Neural crest cell (in vitro differentiated cells): Measurements from ENCODE around the gene HSBP1L1. TPM values are rescaled to one million over a fixed set of nuclear protein-coding genes. Genes with fewer than 3 reads are reported as not detected.

Source experiments
- DNase-seq: peaks from one replicate; pipeline ENCODE4 v3.0.0; 2021; ENCODE audit warnings: low read depth, mixed read lengths, low spot score
- H3K27ac Mint-ChIP-seq: one replicate; pipeline ENCODE4 v1.8.0; 2021; ENCODE audit warnings: mild to moderate bottlenecking, mixed read lengths; ENCODE audit not compliant: unreplicated experiment
- H3K27me3 Mint-ChIP-seq: 2 replicates; pipeline ENCODE4 v1.8.0; 2021; ENCODE audit warnings: low read depth, mild to moderate bottlenecking, mixed read lengths
- H3K36me3 Mint-ChIP-seq: 2 replicates; pipeline ENCODE4 v1.8.0; 2021; ENCODE audit warnings: low read depth, mild to moderate bottlenecking, mixed read lengths
- H3K4me1 Mint-ChIP-seq: 2 replicates; pipeline ENCODE4 v1.8.0; 2021; ENCODE audit warnings: mixed read lengths
- H3K4me3 Mint-ChIP-seq: one replicate; pipeline ENCODE4 v1.8.0; 2021; ENCODE audit warnings: mild to moderate bottlenecking, mixed read lengths
- H3K9me3 Mint-ChIP-seq: 2 replicates; pipeline ENCODE4 v1.8.0; 2021; ENCODE audit warnings: mixed read lengths
- total RNA-seq: library from RNA; stranded (reverse); gene quantifications from 2 replicates; pipeline ENCODE4 v1.2.1, GENCODE V29; 2021
- TF ChIP-seq, protein P1 (sequence below): fragments of 200-600 bp; sonication (generic); conservative IDR thresholded peaks from 2 replicates; pipeline ENCODE4 v1.5.0; 2021; ENCODE audit warnings: antibody characterized with exemption, mild to moderate bottlenecking

Gene HSBP1L1
- total RNA-seq, 1 donor from 2014 or later, result 0.58 TPM

DNA sequence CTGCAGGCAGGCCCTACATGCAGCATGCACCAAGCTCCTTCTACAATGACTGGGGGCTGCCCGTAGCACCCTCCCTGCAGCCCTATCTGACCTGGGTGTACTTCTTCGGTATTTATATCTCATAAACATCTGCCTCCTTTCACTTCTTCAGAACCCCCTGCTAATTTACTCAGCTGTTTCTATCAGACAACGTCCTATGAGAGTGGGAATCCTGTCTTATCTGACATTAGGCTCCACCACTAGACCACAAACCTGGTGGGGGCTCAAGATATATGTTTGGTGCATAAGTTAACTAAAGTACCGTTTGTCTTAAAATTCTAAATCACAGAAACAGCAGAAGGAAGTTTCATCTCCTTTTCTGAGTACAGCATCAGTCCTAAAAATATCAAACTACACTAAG lies 10.6 kb downstream of the HSBP1L1 start:
- peaks cover 16% of the 10 kb centered on the region for H3K36me3 Mint-ChIP-seq

GRCh38 chr18:79975985-79976680 lies 11.7 kb downstream of the HSBP1L1 start:
- H3K9me3 Mint-ChIP-seq, result no peaks in the 10 kb centered on the region
- no peak overlapping the region for H3K4me3 Mint-ChIP-seq
- peaks cover 16% of the 10 kb centered on the region for H3K36me3 Mint-ChIP-seq
- no peak for DNase-seq
- no peaks in the 10 kb centered on the region for H3K27me3 Mint-ChIP-seq
- H3K4me1 Mint-ChIP-seq, result peaks cover 3% of the 10 kb centered on the region
- TF ChIP-seq, protein P1, sequence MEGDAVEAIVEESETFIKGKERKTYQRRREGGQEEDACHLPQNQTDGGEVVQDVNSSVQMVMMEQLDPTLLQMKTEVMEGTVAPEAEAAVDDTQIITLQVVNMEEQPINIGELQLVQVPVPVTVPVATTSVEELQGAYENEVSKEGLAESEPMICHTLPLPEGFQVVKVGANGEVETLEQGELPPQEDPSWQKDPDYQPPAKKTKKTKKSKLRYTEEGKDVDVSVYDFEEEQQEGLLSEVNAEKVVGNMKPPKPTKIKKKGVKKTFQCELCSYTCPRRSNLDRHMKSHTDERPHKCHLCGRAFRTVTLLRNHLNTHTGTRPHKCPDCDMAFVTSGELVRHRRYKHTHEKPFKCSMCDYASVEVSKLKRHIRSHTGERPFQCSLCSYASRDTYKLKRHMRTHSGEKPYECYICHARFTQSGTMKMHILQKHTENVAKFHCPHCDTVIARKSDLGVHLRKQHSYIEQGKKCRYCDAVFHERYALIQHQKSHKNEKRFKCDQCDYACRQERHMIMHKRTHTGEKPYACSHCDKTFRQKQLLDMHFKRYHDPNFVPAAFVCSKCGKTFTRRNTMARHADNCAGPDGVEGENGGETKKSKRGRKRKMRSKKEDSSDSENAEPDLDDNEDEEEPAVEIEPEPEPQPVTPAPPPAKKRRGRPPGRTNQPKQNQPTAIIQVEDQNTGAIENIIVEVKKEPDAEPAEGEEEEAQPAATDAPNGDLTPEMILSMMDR, result no peak
- H3K27ac Mint-ChIP-seq, result no peak overlapping the region

More for the DNA sequence above, 10.6 kb downstream of the HSBP1L1 start:
- DNase-seq, result no peak
- no peak overlapping the region for H3K4me3 Mint-ChIP-seq
- no peaks in the 10 kb centered on the region for H3K27me3 Mint-ChIP-seq
- no peak overlapping the region for H3K27ac Mint-ChIP-seq
- no peaks in the 10 kb centered on the region for H3K9me3 Mint-ChIP-seq
- TF ChIP-seq, protein P1, result no peak
- H3K4me1 Mint-ChIP-seq, result no peaks in the 10 kb centered on the region

DNA sequence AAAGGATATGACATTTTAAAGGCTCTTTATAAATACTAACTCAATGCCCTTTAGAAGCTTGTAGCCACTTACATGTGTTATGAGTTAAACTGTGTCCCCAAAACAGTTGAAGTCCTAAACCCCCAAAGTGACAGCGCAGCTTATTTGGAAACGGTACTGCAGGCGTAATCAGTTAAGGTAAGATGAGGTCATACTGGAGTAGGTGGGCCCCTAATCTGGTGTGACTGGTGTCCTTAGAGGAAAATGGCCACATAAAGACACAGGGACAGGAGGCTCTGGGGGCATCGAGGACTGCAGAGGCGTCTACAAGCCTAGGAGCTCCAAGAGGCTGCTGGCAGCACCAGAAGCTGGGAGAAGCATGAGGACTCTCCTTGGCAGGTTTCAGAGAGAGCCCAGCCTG lies 15.4 kb downstream of the HSBP1L1 start:
- Mint-ChIP-seq H3K9me3 (no peaks in the 10 kb centered on the region), H3K4me1 (peaks cover 20% of the 10 kb centered on the region), H3K36me3 (peaks cover 12% of the 10 kb centered on the region), H3K27ac (no peak overlapping the region), H3K27me3 (no peaks in the 10 kb centered on the region), H3K4me3 (no peak overlapping the region)
- no peak for DNase-seq
- TF ChIP-seq, protein P1, result no peak

- TF ChIP-seq, protein P1, result no peak
- peaks cover 23% of the 10 kb centered on the region for H3K4me1 Mint-ChIP-seq
- no peaks in the 10 kb centered on the region for H3K27me3 Mint-ChIP-seq
- no peak overlapping the region for H3K27ac Mint-ChIP-seq
- DNase-seq, result no peak
- H3K9me3 Mint-ChIP-seq, result no peaks in the 10 kb centered on the region
- peaks cover 14% of the 10 kb centered on the region for H3K36me3 Mint-ChIP-seq
- H3K4me3 Mint-ChIP-seq, result no peak overlapping the region
Observed at GRCh38 chr18:79980585-79980984, 16.1 kb downstream of the HSBP1L1 start.

- Mint-ChIP-seq H3K4me1 (peaks cover 40% of the 10 kb centered on the region), H3K4me3 (peak overlapping the region; percentile 20), H3K36me3 (peaks cover 14% of the 10 kb centered on the region), H3K27ac (peak overlapping the region; percentile 52), H3K27me3 (no peaks in the 10 kb centered on the region), H3K9me3 (no peaks in the 10 kb centered on the region)
- TF ChIP-seq, protein P1, result no peak
- DNase-seq, result no peak
Observed at GRCh38 chr18:79982736-79983135, 18.3 kb downstream of the HSBP1L1 start.
